Large intestine (tissue), 3 donors: ENCODE measurements around the gene ITPRIPL2. TPM values are rescaled to one million over a fixed set of nuclear protein-coding genes. Genes with fewer than 3 reads are reported as not detected.
A peak's percentile ranks its signal among the peaks of the same experiment; 100 is the strongest.

ENCODE experiments used
- DNase-seq, 2 donors: peaks; one replicate each; pipeline versions ENCODE4 v3.0.0 to v3.0.0-alpha.2; 2013
- H3K27ac ChIP-seq: one replicate; pipeline ENCODE4 v1.5.1; 2013; ENCODE audit warnings: low read length
- H3K27me3 ChIP-seq: 2 replicates; pipeline ENCODE4 v1.6.1; 2013; ENCODE audit warnings: low read length; ENCODE audit not compliant: control insufficient read depth, insufficient read depth
- H3K36me3 ChIP-seq: 2 replicates; pipeline ENCODE4 v1.6.1; 2013; ENCODE audit warnings: low read length; ENCODE audit not compliant: control insufficient read depth, insufficient read depth
- H3K4me1 ChIP-seq: one replicate; pipeline ENCODE4 v1.6.1; 2013; ENCODE audit warnings: low read length; ENCODE audit not compliant: control insufficient read depth, insufficient read depth
- H3K4me3 ChIP-seq: one replicate; pipeline ENCODE4 v1.5.1; 2013; ENCODE audit warnings: low read length
- H3K9me3 ChIP-seq: one replicate; pipeline ENCODE4 v1.6.1; 2013; ENCODE audit warnings: mild to moderate bottlenecking, low read depth, low read length, moderate library complexity; ENCODE audit not compliant: control insufficient read depth
- WGBS: methylation state at CpG from one replicate; pipeline ENCODE4 v1.1.5; 2013; ENCODE audit warnings: low lambda C conversion rate; ENCODE audit not compliant: insufficient coverage; 5-methylcytosine and 5-hydroxymethylcytosine counted together
- polyA plus RNA-seq: library from polyadenylated mRNA; unstranded; fragments of 120-200 nt; gene quantifications from one replicate; pipeline ENCODE4 v1.2.1, GENCODE V29; 2013

The ITPRIPL2 gene
- polyA plus RNA-seq, 1 donor: 8.6 TPM

- WGBS: no CpG with 5 or more reads among the region's 1 CpG
- Histone ChIP-seq H3K9me3 (no peaks in the 10 kb centered on the region), H3K27ac (no peak overlapping the region), H3K27me3 (no peaks in the 10 kb centered on the region), H3K4me3 (no peak overlapping the region), H3K4me1 (peaks cover 28% of the 10 kb centered on the region), H3K36me3 (no peaks in the 10 kb centered on the region)
- DNase-seq: no peak
These were observed 19.8 kb downstream of the ITPRIPL2 start for GRCh38 chr16:19133600-19133999.

- Histone ChIP-seq H3K9me3 (no peaks in the 10 kb centered on the region), H3K4me3 (no peak overlapping the region), H3K4me1 (peaks cover 28% of the 10 kb centered on the region), H3K27me3 (no peaks in the 10 kb centered on the region), H3K36me3 (no peaks in the 10 kb centered on the region), H3K27ac (no peak overlapping the region)
- no CpG with 5 or more reads among the region's 10 CpGs for WGBS
- DNase-seq: no peak
These were observed 21.6 kb downstream of the ITPRIPL2 start for GRCh38 chr16:19135201-19135842.

GRCh38 chr16:19135896-19136438, 22.2 kb downstream of the ITPRIPL2 start:
- Histone ChIP-seq H3K9me3 (no peaks in the 10 kb centered on the region), H3K27ac (no peak overlapping the region), H3K27me3 (no peaks in the 10 kb centered on the region), H3K36me3 (no peaks in the 10 kb centered on the region), H3K4me3 (no peak overlapping the region), H3K4me1 (peaks cover 28% of the 10 kb centered on the region)
- DNase-seq: peak; percentile 66 to 82
- WGBS: no CpG with 5 or more reads among the region's 7 CpGs

- DNase-seq: no peak
- H3K36me3 ChIP-seq: no peaks in the 10 kb centered on the region
- no peak overlapping the region for H3K4me3 ChIP-seq
- no peak overlapping the region for H3K27ac ChIP-seq
- peaks cover 21% of the 10 kb centered on the region for H3K4me1 ChIP-seq
- no peaks in the 10 kb centered on the region for H3K27me3 ChIP-seq
- WGBS: no CpG with 5 or more reads among the region's 10 CpGs
- H3K9me3 ChIP-seq: no peaks in the 10 kb centered on the region
These were observed 22.9 kb downstream of the ITPRIPL2 start for GRCh38 chr16:19136549-19137196.

- H3K9me3 ChIP-seq: no peaks in the 10 kb centered on the region
- H3K36me3 ChIP-seq: no peaks in the 10 kb centered on the region
- no peaks in the 10 kb centered on the region for H3K27me3 ChIP-seq
- H3K27ac ChIP-seq: peak overlapping the region; percentile 33
- 80% methylated on average over 1 of the region's 6 CpGs for WGBS
- peaks cover 17% of the 10 kb centered on the region for H3K4me1 ChIP-seq
- no peak for DNase-seq
- H3K4me3 ChIP-seq: no peak overlapping the region
These were observed 23.7 kb downstream of the ITPRIPL2 start for GRCh38 chr16:19137201-19138128.

GRCh38 chr16:19138601-19139000, 24.8 kb downstream of the ITPRIPL2 start:
- DNase-seq: peak; percentile 67 to 73
- no CpG with 5 or more reads among the region's 4 CpGs for WGBS
- no peaks in the 10 kb centered on the region for H3K9me3 ChIP-seq
- H3K4me3 ChIP-seq: no peak overlapping the region
- H3K36me3 ChIP-seq: no peaks in the 10 kb centered on the region
- no peak overlapping the region for H3K27ac ChIP-seq
- no peaks in the 10 kb centered on the region for H3K27me3 ChIP-seq
- H3K4me1 ChIP-seq: peaks cover 17% of the 10 kb centered on the region

GRCh38 chr16:19139436-19140091, 25.8 kb downstream of the ITPRIPL2 start:
- H3K27ac ChIP-seq: no peak overlapping the region
- WGBS: 86% methylated on average over 1 of the region's 5 CpGs

GRCh38 chr16:19140396-19140795, 26.6 kb downstream of the ITPRIPL2 start:
- Histone ChIP-seq H3K9me3 (no peaks in the 10 kb centered on the region), H3K4me3 (no peak overlapping the region), H3K4me1 (peaks cover 16% of the 10 kb centered on the region), H3K27me3 (peaks cover 4% of the 10 kb centered on the region), H3K27ac (no peak overlapping the region), H3K36me3 (no peaks in the 10 kb centered on the region)
- DNase-seq: no peak
- WGBS: no CpG with 5 or more reads among the region's 2 CpGs

More at GRCh38 chr16:19139436-19140091, 25.8 kb downstream of the ITPRIPL2 start:
- Histone ChIP-seq H3K4me3 (no peak overlapping the region), H3K4me1 (peaks cover 17% of the 10 kb centered on the region), H3K9me3 (no peaks in the 10 kb centered on the region), H3K27me3 (peaks cover under 1% of the 10 kb centered on the region), H3K36me3 (no peaks in the 10 kb centered on the region)
- no peak for DNase-seq

GRCh38 chr16:19142939-19143598, 29.3 kb downstream of the ITPRIPL2 start:
- peaks cover 4% of the 10 kb centered on the region for H3K27me3 ChIP-seq
- 100% methylated on average over 3 of the region's 8 CpGs for WGBS
- H3K36me3 ChIP-seq: no peaks in the 10 kb centered on the region
- no peaks in the 10 kb centered on the region for H3K9me3 ChIP-seq
- no peak overlapping the region for H3K4me3 ChIP-seq
- no peak overlapping the region for H3K27ac ChIP-seq
- DNase-seq: no peak
- H3K4me1 ChIP-seq: no peaks in the 10 kb centered on the region
